ENCODE data around the gene FBXL2. TPM values are rescaled to one million over a fixed set of nuclear protein-coding genes. Genes with fewer than 3 reads are reported as not detected.

Gene FBXL2
- total and polyA plus RNA-seq, 2 of the 8 experiments (the other 6 are each of a cell fraction or from before 2014, with no cell fraction given), result 3.1 to 5.4 TPM

GRCh38 chr3:33236005-33236404, 41.2 kb upstream of the FBXL2 start:
- H4K5ac ChIP-seq (ENCODE audit: insufficient read length, low read depth, low read length), result no peak overlapping the region
- no peak overlapping the region for H4K91ac ChIP-seq (replicated peaks; ENCODE audit: insufficient read length, low read length)
- H3K18ac ChIP-seq (ENCODE audit: extremely low read depth, low read length), result no peak overlapping the region
- no peak overlapping the region for H4K8ac ChIP-seq (ENCODE audit: extremely low read depth, insufficient read depth, low read length)
- no peaks in the 10 kb centered on the region for H3K23me2 ChIP-seq (ENCODE audit: low read depth, low read length)
- H2BK12ac ChIP-seq (ENCODE audit: low read depth, low read length), result no peak overlapping the region
- no peak overlapping the region for H3K56ac ChIP-seq (replicated peaks; ENCODE audit: insufficient read length, low read depth, low read length)
- H2BK15ac ChIP-seq (ENCODE audit: low read length), result no peak overlapping the region
- H2AK5ac ChIP-seq (ENCODE audit: low read depth, low read length), result no peak overlapping the region
- no peak overlapping the region for H2BK20ac ChIP-seq (ENCODE audit: low read length)
- H3K27me3 ChIP-seq (replicated peaks in 1 of 4; ENCODE audit: control insufficient read depth in 3 of 4, extremely low read depth in 1 of 4, insufficient read depth in 3 of 4, low read length in 3 of 4), result no peaks in the 10 kb centered on the region
- no peak for DNase-seq (ENCODE audit: low read depth in 1 of 2, low spot score in 2 of 2)
- H3K79me1 ChIP-seq (ENCODE audit: low read depth, low read length), result no peaks in the 10 kb centered on the region
- H3K4ac ChIP-seq (replicated peaks; ENCODE audit: insufficient read length, low read depth, low read length), result no peak overlapping the region
- 89% methylated on average over 2 of the region's 2 CpGs; no CpG with 5 or more reads in 1 of the 2 experiments for WGBS, 2 experiments (ENCODE audit: extremely low coverage in 1 of 2, insufficient coverage in 1 of 2, insufficient read length in 1 of 2, insufficient replicate concordance in 2 of 2, low coverage in 1 of 2, low lambda C conversion rate in 2 of 2, missing lambda C conversion rate in 1 of 2)
- no peaks in the 10 kb centered on the region; a peak in 1 of 8 replicates for H3K36me3 ChIP-seq (ENCODE audit: control insufficient read depth in 2 of 4, insufficient read depth in 4 of 4, low read length in 3 of 4)
- no peak overlapping the region for H3K23ac ChIP-seq (ENCODE audit: insufficient read length)
- H3K4me1 ChIP-seq (replicated peaks in 1 of 4; ENCODE audit: control insufficient read depth in 3 of 4, insufficient read depth in 4 of 4, low read length in 3 of 4), result no peaks in the 10 kb centered on the region
- no peak for FAIRE-seq
- H3K4me2 ChIP-seq (ENCODE audit: insufficient read depth in 1 of 2, low read depth in 2 of 2, low read length in 2 of 2), result no peak overlapping the region
- no peaks in the 10 kb centered on the region for H3K79me2 ChIP-seq (ENCODE audit: control insufficient read depth in 1 of 2, insufficient read depth in 2 of 2, low read length in 2 of 2)
- H2AFZ ChIP-seq (ENCODE audit: low read length), result peak overlapping the region; percentile 27; the same call in 1 of the 2 replicates
- no peak overlapping the region for H3K9ac ChIP-seq (replicated peaks in 1 of 4; ENCODE audit: extremely low read depth in 1 of 4, low read depth in 3 of 4, low read length in 3 of 4)
- H3K27ac ChIP-seq (ENCODE audit: low read depth, low read length), result no peak overlapping the region
- H3K14ac ChIP-seq (ENCODE audit: insufficient read length), result no peak overlapping the region
- POLR2A ChIA-PET (ENCODE audit: partially characterized antibody), result no interaction called here
- H2BK5ac ChIP-seq (ENCODE audit: low read depth, low read length), result no peak overlapping the region
- no peak overlapping the region for H2BK120ac ChIP-seq (replicated peaks; ENCODE audit: low read depth, low read length)
- CTCF ChIA-PET (ENCODE audit: partially characterized antibody), result interaction anchor here (2.1 to 2.9 kb wide), 3 partner anchors 11 to 19 kb away, joined by 5 to 7 read pairs (median 7); no protein-coding TSS in a partner anchor
- no peaks in the 10 kb centered on the region for H3K9me3 ChIP-seq (ENCODE audit: insufficient read depth in 2 of 2, low read depth in 1 of 2, low read length in 1 of 2)
- H4K20me1 ChIP-seq (replicated peaks in 1 of 2; ENCODE audit: control insufficient read depth in 1 of 2, insufficient read depth in 2 of 2, low read length in 2 of 2), result no peaks in the 10 kb centered on the region
- no peak overlapping the region for H3K4me3 ChIP-seq (ENCODE audit: extremely low read depth in 1 of 4, insufficient read depth in 2 of 4, low read depth in 3 of 4, low read length in 4 of 4)
- TF ChIP-seq GTF2F1 (IDR thresholded peaks at IDR 0.05; ENCODE audit: borderline replicate concordance, low read depth, low read length) (no peak), EP300 (IDR thresholded peaks at IDR 0.05; ENCODE audit: borderline replicate concordance in 1 of 2, low read depth in 2 of 2, low read length in 2 of 2) (no peak), KDM5A (IDR thresholded peaks at IDR 0.05; ENCODE audit: low read length) (no peak), SIRT6 (IDR thresholded peaks at IDR 0.05; ENCODE audit: low read length) (no peak), JUN (IDR thresholded peaks at IDR 0.05; ENCODE audit: low read depth, low read length) (no peak), CREB1 (IDR thresholded peaks at IDR 0.05) (no peak), PHF8 (conservative IDR thresholded peaks at IDR 0.05; ENCODE audit: low read depth, low read length) (no peak), CTBP2 (IDR thresholded peaks at IDR 0.05; ENCODE audit: borderline replicate concordance, insufficient read depth, insufficient read length, low read length) (no peak), BCL11A (IDR thresholded peaks at IDR 0.05; ENCODE audit: low read depth in 2 of 2, low read length in 2 of 2) (no peak), CHD1 (IDR thresholded peaks at IDR 0.05; ENCODE audit: low read depth, low read length) (no peak), TBP (IDR thresholded peaks at IDR 0.05; ENCODE audit: low read depth, low read length) (no peak), SIX5 (IDR thresholded peaks at IDR 0.05; ENCODE audit: low read depth, low read length) (no peak), SP1 (IDR thresholded peaks at IDR 0.05; ENCODE audit: low read depth, low read length) (no peak), EGR1 (IDR thresholded peaks at IDR 0.05; ENCODE audit: borderline replicate concordance, low read depth, low read length) (no peak), JUND (IDR thresholded peaks at IDR 0.05; ENCODE audit: low read length) (no peak)

Data from H1 (cell line).